C4-2B (cell line): ENCODE measurements around the gene SEZ6L2.

Experiments
- H3K27ac ChIP-seq: fragments of 450-650 bp; 2 replicates; pipeline ENCODE4 v1.5.1; 2017
- ZFX ChIP-seq: fragments of 450-650 bp; IDR thresholded peaks from 2 replicates; pipeline ENCODE4 v1.6.1; 2017
- TF ChIP-seq, protein P1 (sequence below): fragments of 450-650 bp; conservative IDR thresholded peaks from 2 replicates; pipeline ENCODE4 v1.5.1; 2017; ENCODE audit warnings: mild to moderate bottlenecking

The SEZ6L2 gene

DNA sequence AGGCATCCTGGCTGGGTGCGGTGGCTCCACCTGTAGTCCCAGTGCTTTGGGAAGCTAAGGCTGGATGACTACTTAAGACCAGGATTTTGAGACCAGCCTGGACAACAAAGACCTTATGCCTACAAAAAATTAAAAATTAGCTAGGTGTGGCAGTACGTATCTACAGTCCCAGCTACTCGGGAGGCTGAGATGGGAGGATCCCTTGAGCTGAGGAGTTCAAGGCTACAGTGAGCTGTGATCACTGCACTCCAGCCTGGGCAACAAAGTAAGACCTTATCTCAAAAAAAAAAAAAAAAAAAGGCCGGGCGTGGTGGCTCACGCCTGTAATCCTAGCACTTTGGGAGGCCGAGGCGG is 73.0 kb downstream of the SEZ6L2 start:
- no peak for TF ChIP-seq ZFX
- TF ChIP-seq, protein P1, sequence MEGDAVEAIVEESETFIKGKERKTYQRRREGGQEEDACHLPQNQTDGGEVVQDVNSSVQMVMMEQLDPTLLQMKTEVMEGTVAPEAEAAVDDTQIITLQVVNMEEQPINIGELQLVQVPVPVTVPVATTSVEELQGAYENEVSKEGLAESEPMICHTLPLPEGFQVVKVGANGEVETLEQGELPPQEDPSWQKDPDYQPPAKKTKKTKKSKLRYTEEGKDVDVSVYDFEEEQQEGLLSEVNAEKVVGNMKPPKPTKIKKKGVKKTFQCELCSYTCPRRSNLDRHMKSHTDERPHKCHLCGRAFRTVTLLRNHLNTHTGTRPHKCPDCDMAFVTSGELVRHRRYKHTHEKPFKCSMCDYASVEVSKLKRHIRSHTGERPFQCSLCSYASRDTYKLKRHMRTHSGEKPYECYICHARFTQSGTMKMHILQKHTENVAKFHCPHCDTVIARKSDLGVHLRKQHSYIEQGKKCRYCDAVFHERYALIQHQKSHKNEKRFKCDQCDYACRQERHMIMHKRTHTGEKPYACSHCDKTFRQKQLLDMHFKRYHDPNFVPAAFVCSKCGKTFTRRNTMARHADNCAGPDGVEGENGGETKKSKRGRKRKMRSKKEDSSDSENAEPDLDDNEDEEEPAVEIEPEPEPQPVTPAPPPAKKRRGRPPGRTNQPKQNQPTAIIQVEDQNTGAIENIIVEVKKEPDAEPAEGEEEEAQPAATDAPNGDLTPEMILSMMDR = no peak
- H3K27ac ChIP-seq = no peak overlapping the region

GRCh38 chr16:29825145-29826044 is 74.0 kb downstream of the SEZ6L2 start:
- TF ChIP-seq ZFX = no peak
- TF ChIP-seq, protein P1 = no peak
- no peak overlapping the region for H3K27ac ChIP-seq

- H3K27ac ChIP-seq = no peak overlapping the region
- no peak for TF ChIP-seq ZFX
- TF ChIP-seq, protein P1 = no peak
Measured at GRCh38 chr16:29824589-29825144, 74.7 kb downstream of the SEZ6L2 start.

- TF ChIP-seq, protein P1 = no peak
- no peak for TF ChIP-seq ZFX
- H3K27ac ChIP-seq = no peak overlapping the region
Measured at GRCh38 chr16:29821643-29822115, 77.7 kb downstream of the SEZ6L2 start.
